Stimulated activated CD8-positive, alpha-beta memory T cell treated with anti-CD3 and anti-CD28 coated beads, Interleukin-15, amount 100 ng/mL, for 1 hour (primary cell): Measurements from ENCODE around the gene DOC2B.
"Not testable (repeated sequence)": the region's sequence is repeated elsewhere in the genome, so short reads cannot be mapped to it uniquely, and the experiment has no call there.

Experiments used
- DNase-seq: peaks from one replicate; pipeline ENCODE4 v3.0.0-alpha.2; 2020; ENCODE audit warnings: low read depth

The DOC2B gene

DNA sequence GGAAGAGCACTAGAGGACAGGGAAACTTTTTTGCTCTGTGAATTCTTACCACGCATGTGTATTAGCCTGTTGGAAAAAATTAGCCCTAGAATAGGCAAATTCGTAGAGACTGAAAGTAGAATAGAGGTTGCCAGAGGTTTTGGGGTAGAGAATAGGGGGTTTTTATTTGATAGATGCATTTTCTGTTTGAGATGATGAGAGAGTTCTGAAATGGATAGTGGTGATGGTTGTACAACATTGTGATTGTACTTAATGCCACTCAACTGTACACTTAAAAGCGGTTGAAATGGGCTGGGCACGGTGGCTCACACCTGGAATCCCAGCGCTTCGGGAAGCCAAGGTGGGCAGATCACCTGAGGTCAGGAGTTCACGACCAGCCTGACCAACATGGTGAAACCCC lies 8.0 kb upstream of the DOC2B start:
- no peak for DNase-seq

DNA sequence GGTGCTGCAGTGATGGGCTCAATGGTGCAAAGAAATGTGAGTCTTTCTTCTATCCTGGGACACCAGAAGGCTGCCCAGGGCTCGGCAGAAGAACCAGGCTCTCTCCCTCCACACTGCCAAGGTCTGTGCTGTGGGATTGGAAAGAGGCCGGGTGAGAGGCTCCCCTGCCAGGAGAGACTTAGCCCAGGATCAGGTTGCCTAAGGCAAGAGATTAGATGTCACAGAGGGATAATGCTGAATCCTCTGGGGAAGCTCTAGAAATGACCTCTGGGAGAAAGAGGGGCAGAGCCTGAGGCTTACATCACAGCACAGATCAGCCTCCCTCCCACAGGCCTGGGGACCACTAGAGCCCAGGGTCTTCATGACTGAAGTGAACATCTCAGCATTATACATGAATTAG lies 5.7 kb upstream of the DOC2B start:
- no peak for DNase-seq

GRCh38 chr17:185445-186138 lies 4.1 kb upstream of the DOC2B start:
- DNase-seq: no peak

- no peak for DNase-seq
Observed at GRCh38 chr17:183021-183420, 1.6 kb upstream of the DOC2B start.

GRCh38 chr17:182050-182751 lies 751 bp upstream of the DOC2B start:
- DNase-seq: no peak

- DNase-seq: no peak
Observed at GRCh38 chr17:180381-181244, 837 bp downstream of the DOC2B start.

- DNase-seq: no peak
Observed at GRCh38 chr17:179781-180380, 1.6 kb downstream of the DOC2B start.

- no peak for DNase-seq
Observed at GRCh38 chr17:179066-179432, 2.4 kb downstream of the DOC2B start.

- DNase-seq: no peak
Observed at GRCh38 chr17:178292-179065, 3.0 kb downstream of the DOC2B start.

DNA sequence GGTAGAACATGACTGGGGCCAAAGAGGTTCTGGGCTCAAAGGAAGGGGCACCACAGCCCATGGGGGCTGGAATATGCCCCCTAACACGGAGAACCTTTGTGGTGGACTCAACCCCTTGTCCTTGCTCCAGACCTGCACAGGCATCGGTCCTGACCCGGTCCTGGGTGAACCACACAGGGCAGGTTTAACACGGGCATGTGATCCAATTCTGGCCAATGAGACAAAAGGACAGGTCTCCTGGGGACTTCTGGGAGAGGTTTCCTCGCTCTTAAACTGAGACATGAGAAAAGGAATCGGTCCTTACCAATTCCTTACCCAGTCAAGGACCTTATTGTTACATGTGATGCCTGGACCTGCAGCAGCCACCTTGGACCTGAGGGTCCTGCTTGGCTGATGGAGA lies 3.7 kb downstream of the DOC2B start:
- no peak for DNase-seq

GRCh38 chr17:177155-177554 lies 4.3 kb downstream of the DOC2B start:
- no peak for DNase-seq

GRCh38 chr17:173166-173911 lies 8.1 kb downstream of the DOC2B start:
- no peak for DNase-seq

DNA sequence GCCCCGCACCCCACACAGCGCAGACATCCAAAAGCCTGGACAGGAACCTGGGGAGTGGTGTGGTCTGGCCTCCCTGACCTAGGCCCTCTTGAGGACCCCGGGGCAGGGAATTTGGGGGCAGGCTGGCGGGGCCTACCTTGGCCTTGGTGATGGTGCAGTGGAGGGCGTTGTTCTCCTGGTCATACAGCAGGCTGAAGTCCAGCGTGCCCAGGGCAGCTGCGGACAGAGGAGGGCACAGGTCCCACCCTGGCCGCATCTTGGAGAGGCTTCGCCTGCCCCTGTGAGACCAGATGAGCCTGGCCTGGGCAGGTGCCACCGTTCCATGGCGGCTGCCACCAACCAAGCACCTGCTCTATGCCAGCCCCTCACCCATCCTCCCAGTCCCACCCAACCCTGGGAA lies 9.0 kb downstream of the DOC2B start:
- no peak for DNase-seq

DNA sequence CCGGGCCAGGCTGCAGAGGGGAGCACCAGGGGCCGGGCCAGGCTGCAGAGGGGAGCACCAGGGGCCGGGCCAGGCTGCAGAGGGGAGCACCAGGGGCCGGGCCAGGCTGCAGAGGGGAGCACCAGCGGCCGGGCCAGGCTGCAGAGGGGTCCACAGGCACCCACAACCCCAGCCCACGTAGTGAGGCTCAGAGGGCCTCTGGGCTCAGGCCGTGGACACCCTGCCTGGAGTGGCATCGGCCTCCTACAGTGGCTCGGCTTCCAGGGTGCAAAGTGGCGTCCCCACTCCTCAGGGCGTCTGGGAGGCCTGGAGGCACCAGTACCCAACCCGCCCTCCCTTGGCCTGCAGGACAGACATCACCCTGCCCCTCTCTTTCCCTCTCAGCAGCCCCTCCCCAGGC lies 9.6 kb downstream of the DOC2B start:
- no peak for DNase-seq

GRCh38 chr17:170130-170670 lies 11.2 kb downstream of the DOC2B start:
- DNase-seq: no peak

GRCh38 chr17:168614-169013 lies 12.8 kb downstream of the DOC2B start:
- not testable (repeated sequence) for DNase-seq

GRCh38 chr17:165939-166338 lies 15.5 kb downstream of the DOC2B start:
- DNase-seq: no peak

GRCh38 chr17:164303-165235 lies 16.9 kb downstream of the DOC2B start:
- DNase-seq: no peak

GRCh38 chr17:163514-164098 lies 17.8 kb downstream of the DOC2B start:
- DNase-seq: no peak
